Measurements from ENCODE around the gene ARMH3.

GRCh38 chr10:102064868-102065560 is 9.0 kb upstream of the ARMH3 start, which contains the start of gene HPS6:
- TF ChIP-seq, protein P1, sequence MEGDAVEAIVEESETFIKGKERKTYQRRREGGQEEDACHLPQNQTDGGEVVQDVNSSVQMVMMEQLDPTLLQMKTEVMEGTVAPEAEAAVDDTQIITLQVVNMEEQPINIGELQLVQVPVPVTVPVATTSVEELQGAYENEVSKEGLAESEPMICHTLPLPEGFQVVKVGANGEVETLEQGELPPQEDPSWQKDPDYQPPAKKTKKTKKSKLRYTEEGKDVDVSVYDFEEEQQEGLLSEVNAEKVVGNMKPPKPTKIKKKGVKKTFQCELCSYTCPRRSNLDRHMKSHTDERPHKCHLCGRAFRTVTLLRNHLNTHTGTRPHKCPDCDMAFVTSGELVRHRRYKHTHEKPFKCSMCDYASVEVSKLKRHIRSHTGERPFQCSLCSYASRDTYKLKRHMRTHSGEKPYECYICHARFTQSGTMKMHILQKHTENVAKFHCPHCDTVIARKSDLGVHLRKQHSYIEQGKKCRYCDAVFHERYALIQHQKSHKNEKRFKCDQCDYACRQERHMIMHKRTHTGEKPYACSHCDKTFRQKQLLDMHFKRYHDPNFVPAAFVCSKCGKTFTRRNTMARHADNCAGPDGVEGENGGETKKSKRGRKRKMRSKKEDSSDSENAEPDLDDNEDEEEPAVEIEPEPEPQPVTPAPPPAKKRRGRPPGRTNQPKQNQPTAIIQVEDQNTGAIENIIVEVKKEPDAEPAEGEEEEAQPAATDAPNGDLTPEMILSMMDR (conservative IDR thresholded peaks at IDR 0.05) = peak; percentile 40
- TF ChIP-seq ZFX (IDR thresholded peaks at IDR 0.05) = no peak

All from C4-2B (cell line).